Neuron (in vitro differentiated cells): ENCODE measurements around the gene IDH2.
"Not testable (repeated sequence)": the region's sequence is repeated elsewhere in the genome, so short reads cannot be mapped to it uniquely, and the experiment has no call there.

Experiments used
- H2AFZ ChIP-seq: one replicate; pipeline ENCODE4 v1.6.1; 2013; ENCODE audit warnings: low read depth, mild to moderate bottlenecking, inconsistent platforms, low read length, moderate library complexity
- H3K27me3 ChIP-seq: one replicate; pipeline ENCODE4 v1.6.1; 2013; ENCODE audit warnings: low read length; ENCODE audit not compliant: insufficient read depth
- H3K36me3 ChIP-seq: one replicate; pipeline ENCODE4 v1.6.1; 2013; ENCODE audit warnings: low read length; ENCODE audit not compliant: insufficient read depth
- H3K4me1 ChIP-seq: one replicate; pipeline ENCODE4 v1.6.1; 2013; ENCODE audit warnings: low read length; ENCODE audit not compliant: insufficient read depth
- H3K4me3 ChIP-seq: 2 replicates; pipeline ENCODE4 v1.5.1; 2013; ENCODE audit warnings: mild to moderate bottlenecking, low read length, moderate library complexity
- H3K9me3 ChIP-seq: one replicate; pipeline ENCODE4 v1.6.1; 2013; ENCODE audit warnings: low read length

Gene IDH2

DNA sequence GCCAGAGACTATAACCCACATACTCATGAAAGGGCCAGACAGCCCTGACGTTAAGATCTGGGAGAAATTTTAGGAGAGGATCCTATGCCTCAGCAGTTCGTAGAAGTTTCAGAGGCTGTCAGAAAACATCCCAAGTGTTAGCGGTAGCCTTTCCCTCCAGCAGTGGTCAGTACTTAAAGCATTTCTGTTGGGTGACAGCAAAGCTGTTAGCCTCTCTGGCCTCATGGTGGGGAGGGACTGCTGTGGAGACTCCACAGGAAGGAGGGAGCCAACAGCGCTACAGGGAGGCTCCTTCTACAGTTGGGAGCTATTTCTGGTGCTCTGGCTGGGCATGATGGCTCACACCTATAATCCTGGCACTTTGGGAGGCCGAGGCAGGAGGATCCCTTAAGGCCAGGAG lies 27.4 kb downstream of the IDH2 start:
- Histone ChIP-seq H3K36me3 (peaks cover 59% of the 10 kb centered on the region), H3K9me3 (no peaks in the 10 kb centered on the region), H3K4me1 (no peaks in the 10 kb centered on the region), H2AFZ (no peak overlapping the region), H3K27me3 (no peaks in the 10 kb centered on the region), H3K4me3 (no peak overlapping the region)

GRCh38 chr15:90074023-90074422 lies 28.2 kb downstream of the IDH2 start:
- Histone ChIP-seq H3K4me1 (no peaks in the 10 kb centered on the region), H3K4me3 (no peak overlapping the region), H3K9me3 (no peaks in the 10 kb centered on the region), H3K36me3 (peaks cover 54% of the 10 kb centered on the region), H3K27me3 (no peaks in the 10 kb centered on the region), H2AFZ (no peak overlapping the region)

DNA sequence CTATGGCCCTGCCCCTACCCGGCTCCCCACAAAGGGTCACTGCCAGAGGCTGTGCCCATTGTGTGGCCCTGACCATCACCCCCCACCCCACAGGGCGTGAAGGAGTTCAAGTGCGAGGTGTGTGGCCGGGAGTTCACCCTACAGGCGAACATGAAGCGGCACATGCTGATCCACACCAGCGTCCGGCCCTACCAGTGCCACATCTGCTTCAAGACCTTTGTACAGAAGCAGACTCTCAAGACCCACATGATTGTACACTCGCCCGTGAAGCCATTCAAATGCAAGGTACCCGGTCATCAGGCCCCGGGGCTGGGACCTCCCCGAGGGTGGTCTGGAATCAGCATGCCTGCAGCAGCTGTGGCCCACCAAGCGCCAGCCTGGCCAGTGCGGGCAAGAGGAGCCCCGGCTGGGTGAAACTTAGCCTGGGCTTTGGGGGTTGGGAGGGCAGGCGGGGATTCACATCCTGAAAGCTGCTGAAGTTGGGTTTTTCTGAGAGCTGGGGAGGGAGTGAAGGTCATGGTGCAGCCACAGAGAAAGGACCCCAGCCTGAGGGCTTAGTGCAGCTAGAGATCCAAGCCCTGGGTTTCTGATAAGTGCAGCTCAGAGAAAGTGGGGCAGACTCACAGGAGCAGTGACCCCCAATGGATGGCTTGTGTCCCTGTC lies 29.2 kb downstream of the IDH2 start:
- Histone ChIP-seq H3K4me1 (no peaks in the 10 kb centered on the region), H2AFZ (no peak overlapping the region), H3K36me3 (peaks cover 51% of the 10 kb centered on the region), H3K27me3 (no peaks in the 10 kb centered on the region), H3K9me3 (no peaks in the 10 kb centered on the region), H3K4me3 (no peak overlapping the region)

DNA sequence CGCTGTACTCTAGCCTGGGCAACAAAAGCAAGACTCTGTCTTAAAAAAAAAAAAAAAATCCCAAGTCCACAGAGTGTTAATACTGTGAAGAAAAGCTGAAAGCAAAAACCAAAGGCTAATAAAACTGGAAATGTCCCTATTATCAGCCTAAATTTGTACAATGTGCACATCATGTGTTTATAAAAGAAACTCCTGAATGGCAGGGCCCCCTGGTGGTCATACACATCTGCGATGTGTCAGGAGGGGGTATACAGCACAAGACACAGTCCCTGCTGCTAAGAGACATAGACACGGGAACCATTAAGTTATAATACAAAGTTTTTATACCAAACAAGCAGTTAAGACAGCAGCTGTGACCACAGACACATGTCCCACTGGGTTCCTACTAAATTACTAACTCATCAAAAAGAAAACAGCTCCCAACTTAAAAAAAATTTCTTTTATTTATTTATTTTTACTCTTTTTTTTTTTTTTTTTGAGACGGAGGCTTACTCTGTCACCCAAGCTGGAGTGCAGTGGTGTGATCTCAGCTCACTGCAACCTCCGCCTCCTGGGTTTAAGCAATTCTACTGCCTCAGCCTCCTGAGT lies 31.0 kb downstream of the IDH2 start:
- Histone ChIP-seq H2AFZ (no peak overlapping the region), H3K4me1 (no peaks in the 10 kb centered on the region), H3K4me3 (no peak overlapping the region), H3K36me3 (peaks cover 56% of the 10 kb centered on the region), H3K9me3 (no peaks in the 10 kb centered on the region), H3K27me3 (no peaks in the 10 kb centered on the region)

- not testable (repeated sequence) for H3K9me3 ChIP-seq, H3K4me1 ChIP-seq, H3K4me3 ChIP-seq, H3K27me3 ChIP-seq, H2AFZ ChIP-seq
- H3K36me3 ChIP-seq: peaks cover 50% of the 10 kb centered on the region
Measured at GRCh38 chr15:90070623-90071022, 31.6 kb downstream of the IDH2 start.

- Histone ChIP-seq H3K4me3 (no peak overlapping the region), H3K9me3 (no peaks in the 10 kb centered on the region), H3K27me3 (no peaks in the 10 kb centered on the region), H3K36me3 (peaks cover 30% of the 10 kb centered on the region), H2AFZ (no peak overlapping the region), H3K4me1 (peaks cover 7% of the 10 kb centered on the region)
Measured at GRCh38 chr15:90067953-90068606, 34.2 kb downstream of the IDH2 start.

- peaks cover 14% of the 10 kb centered on the region for H3K4me1 ChIP-seq
- H3K36me3 ChIP-seq: peaks cover 23% of the 10 kb centered on the region
- no peaks in the 10 kb centered on the region for H3K9me3 ChIP-seq
- H3K4me3 ChIP-seq: no peak overlapping the region
- H2AFZ ChIP-seq: no peak overlapping the region
- H3K27me3 ChIP-seq: no peaks in the 10 kb centered on the region
Measured at GRCh38 chr15:90067181-90067952, 34.9 kb downstream of the IDH2 start.

- no peak overlapping the region for H2AFZ ChIP-seq
- H3K4me3 ChIP-seq: no peak overlapping the region
- no peaks in the 10 kb centered on the region for H3K27me3 ChIP-seq
- H3K4me1 ChIP-seq: peaks cover 26% of the 10 kb centered on the region
- no peaks in the 10 kb centered on the region for H3K9me3 ChIP-seq
- H3K36me3 ChIP-seq: peaks cover 21% of the 10 kb centered on the region
Measured at GRCh38 chr15:90065682-90066049, 36.6 kb downstream of the IDH2 start.

DNA sequence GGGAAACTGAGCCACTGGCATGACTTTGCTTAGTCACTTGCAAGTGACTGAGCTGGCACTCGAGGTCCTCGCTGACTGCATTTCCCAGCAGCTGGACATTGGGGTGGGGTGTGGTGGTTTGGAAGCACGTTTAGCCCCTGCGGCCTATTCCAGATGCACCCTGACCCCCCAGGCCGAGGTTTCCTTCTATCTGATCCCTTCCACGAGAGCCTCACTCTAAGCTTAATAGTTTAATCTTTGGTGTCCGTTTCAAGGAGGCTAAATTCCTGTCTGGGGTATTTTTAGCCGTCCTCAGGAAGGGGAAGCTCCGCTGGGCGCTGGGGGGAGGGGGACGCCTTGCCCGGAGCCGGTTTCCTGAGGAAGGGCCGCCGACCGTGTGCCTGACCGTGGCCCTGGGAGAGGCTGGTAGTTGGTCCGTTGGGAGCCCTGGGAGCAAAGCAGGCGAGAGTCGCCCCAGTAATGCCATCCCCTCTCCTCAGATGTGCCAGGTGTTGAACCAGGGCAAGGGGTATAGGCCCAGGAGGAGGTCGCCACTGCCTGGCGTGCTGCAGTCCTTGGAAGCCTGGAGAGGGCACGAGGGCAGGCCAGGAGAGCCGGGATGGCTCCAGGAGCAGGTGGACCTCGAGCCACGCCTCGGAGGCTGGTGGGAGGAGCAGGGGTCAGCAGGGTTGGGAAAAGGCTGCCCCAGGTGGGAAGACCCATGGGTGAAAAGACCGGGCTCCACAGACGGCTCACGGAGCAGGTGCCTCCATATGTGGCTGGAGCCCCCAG lies 37.2 kb downstream of the IDH2 start:
- Histone ChIP-seq H3K4me3 (no peak overlapping the region), H3K4me1 (peaks cover 26% of the 10 kb centered on the region), H3K9me3 (no peaks in the 10 kb centered on the region), H3K36me3 (peaks cover 21% of the 10 kb centered on the region), H3K27me3 (no peaks in the 10 kb centered on the region), H2AFZ (no peak overlapping the region)

DNA sequence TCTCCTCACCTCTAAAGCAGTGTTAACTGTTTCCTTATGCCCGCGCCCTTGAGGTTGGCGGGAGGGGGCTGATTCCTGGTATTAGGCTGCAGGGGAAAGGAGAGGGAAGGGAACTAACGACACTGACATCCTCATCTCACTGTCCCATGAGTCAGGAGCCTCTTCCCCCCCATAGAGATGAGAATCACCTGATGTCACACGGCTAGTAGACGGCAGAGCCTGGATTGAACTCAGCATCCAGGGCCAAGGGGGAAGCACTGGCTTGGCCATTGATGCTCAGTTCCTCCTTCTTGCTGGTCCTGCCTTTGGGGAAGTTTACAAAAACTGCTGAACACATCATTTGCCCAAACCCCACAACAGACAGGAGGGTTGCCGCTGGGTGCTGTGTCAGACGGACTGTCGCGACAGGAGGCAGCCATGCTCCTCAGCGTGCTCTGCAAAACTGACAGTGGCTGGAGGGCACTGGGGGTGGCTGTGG lies 38.5 kb downstream of the IDH2 start:
- Histone ChIP-seq H3K36me3 (peaks cover 16% of the 10 kb centered on the region), H3K4me1 (peaks cover 26% of the 10 kb centered on the region), H2AFZ (no peak overlapping the region), H3K9me3 (no peaks in the 10 kb centered on the region), H3K4me3 (no peak overlapping the region), H3K27me3 (no peaks in the 10 kb centered on the region)

GRCh38 chr15:90062973-90063769 lies 39.1 kb downstream of the IDH2 start:
- Histone ChIP-seq H3K4me1 (peaks cover 26% of the 10 kb centered on the region), H3K4me3 (no peak overlapping the region), H3K27me3 (no peaks in the 10 kb centered on the region), H3K36me3 (peaks cover 11% of the 10 kb centered on the region), H2AFZ (no peak overlapping the region), H3K9me3 (no peaks in the 10 kb centered on the region)

- Histone ChIP-seq H3K36me3 (peaks cover 4% of the 10 kb centered on the region), H3K27me3 (no peaks in the 10 kb centered on the region), H3K9me3 (no peaks in the 10 kb centered on the region), H3K4me1 (peaks cover 26% of the 10 kb centered on the region), H3K4me3 (no peak overlapping the region), H2AFZ (no peak overlapping the region)
Measured at GRCh38 chr15:90062462-90062932, 39.8 kb downstream of the IDH2 start.
